ENCODE measurements around the gene TESK2.

TESK2 gene

GRCh38 chr1:45335855-45336324 lies 155.1 kb downstream of the TESK2 start:
- DNase-seq (ENCODE audit: low spot score), result no peak

- DNase-seq (ENCODE audit: low spot score), result no peak
Observed at GRCh38 chr1:45334308-45335245, 156.4 kb downstream of the TESK2 start.

GRCh38 chr1:45332346-45332720 lies 158.6 kb downstream of the TESK2 start:
- no peak for DNase-seq (ENCODE audit: low spot score)

GRCh38 chr1:45331436-45332345 lies 159.3 kb downstream of the TESK2 start:
- no peak for DNase-seq (ENCODE audit: low spot score)

GRCh38 chr1:45329445-45329844 lies 161.5 kb downstream of the TESK2 start:
- no peak for DNase-seq (ENCODE audit: low spot score)

- no peak for DNase-seq (ENCODE audit: low spot score)
Observed at GRCh38 chr1:45328680-45329079, 162.3 kb downstream of the TESK2 start.

GRCh38 chr1:45327644-45328515 lies 163.1 kb downstream of the TESK2 start:
- no peak for DNase-seq (ENCODE audit: low spot score)

- DNase-seq (ENCODE audit: low spot score), result peak; percentile 85
Observed at GRCh38 chr1:45326627-45327623, 164.0 kb downstream of the TESK2 start, which contains the start of gene HPDL. TSS of gene HPDL (plus strand) at chr1:45326895. CDS start at chr1:45327149, 254 bp downstream.

- DNase-seq (ENCODE audit: low spot score), result no peak
Observed at GRCh38 chr1:45325851-45326506, 165.0 kb downstream of the TESK2 start.

- DNase-seq (ENCODE audit: low spot score), result no peak
Observed at GRCh38 chr1:45322486-45323040, 168.4 kb downstream of the TESK2 start.

- DNase-seq (ENCODE audit: low spot score), result no peak
Observed at GRCh38 chr1:45321444-45321843, 169.5 kb downstream of the TESK2 start.

- no peak for DNase-seq (ENCODE audit: low spot score)
Observed at GRCh38 chr1:45319761-45320160, 171.2 kb downstream of the TESK2 start.

- no peak for DNase-seq (ENCODE audit: low spot score)
Observed at GRCh38 chr1:45317166-45317565, 173.8 kb downstream of the TESK2 start.

GRCh38 chr1:45314266-45314665 lies 176.7 kb downstream of the TESK2 start:
- DNase-seq (ENCODE audit: low spot score), result no peak

GRCh38 chr1:45306905-45307304 lies 184.1 kb downstream of the TESK2 start:
- no peak for DNase-seq (ENCODE audit: low spot score)

- DNase-seq (ENCODE audit: low spot score), result no peak
Observed at GRCh38 chr1:45306319-45306718, 184.6 kb downstream of the TESK2 start.

GRCh38 chr1:45305231-45305630 lies 185.7 kb downstream of the TESK2 start:
- no peak for DNase-seq (ENCODE audit: low spot score)

GRCh38 chr1:45304311-45305081 lies 186.5 kb downstream of the TESK2 start:
- no peak for DNase-seq (ENCODE audit: low spot score)
